GM21367 (cell line): ENCODE results near the gene AXIN1.

Experiments used
- ATAC-seq: cut with Tn5 transposase; IDR thresholded peaks from one replicate; pipeline ENCODE4 v1.9.1; 2021; ENCODE audit not compliant: unreplicated experiment

AXIN1 gene

GRCh38 chr16:303760-304505 is 48.6 kb downstream of the AXIN1 start:
- no peak for ATAC-seq

GRCh38 chr16:301950-302349 is 50.6 kb downstream of the AXIN1 start:
- no peak for ATAC-seq

DNA sequence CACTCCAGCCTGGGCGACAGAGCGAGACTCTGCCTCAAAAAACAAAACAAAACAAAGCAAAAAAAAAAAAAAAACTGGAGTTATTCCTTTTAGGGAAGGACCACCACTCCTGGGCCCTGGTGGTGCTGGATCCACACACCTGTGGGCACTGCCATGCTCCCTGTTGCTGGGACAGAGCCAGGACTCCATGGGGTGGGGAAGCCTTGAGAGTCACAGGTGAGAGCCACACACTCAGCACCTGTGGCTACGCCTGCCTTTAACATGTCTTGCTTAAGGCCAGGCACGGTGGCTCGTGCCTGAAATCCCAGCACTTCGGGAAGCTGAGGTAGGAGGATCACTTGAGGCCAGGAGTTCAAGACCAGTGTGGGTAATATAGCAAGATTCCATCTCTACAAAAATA is 51.3 kb downstream of the AXIN1 start:
- no peak for ATAC-seq

DNA sequence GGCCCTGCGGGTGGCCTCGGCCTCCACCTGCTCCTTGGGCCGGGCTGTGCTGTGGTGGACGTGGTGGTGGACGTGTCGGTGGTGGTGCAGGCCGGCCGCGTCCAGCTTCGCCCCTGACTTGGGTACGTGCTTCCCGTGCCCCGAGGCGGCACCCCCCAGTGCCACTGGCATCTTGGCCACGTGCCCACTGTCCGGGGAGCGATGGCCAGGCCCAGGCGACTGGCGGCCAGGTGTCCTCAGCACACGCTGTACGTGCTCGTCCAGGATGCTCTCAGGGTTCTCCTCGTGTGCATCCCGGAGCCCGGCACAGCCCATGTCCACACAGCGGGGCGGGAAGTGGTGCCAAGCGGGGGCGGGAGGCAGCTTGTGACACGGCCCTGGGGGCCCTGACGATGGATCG is 54.7 kb downstream of the AXIN1 start:
- no peak for ATAC-seq

GRCh38 chr16:296806-297510 is 55.6 kb downstream of the AXIN1 start:
- no peak for ATAC-seq

DNA sequence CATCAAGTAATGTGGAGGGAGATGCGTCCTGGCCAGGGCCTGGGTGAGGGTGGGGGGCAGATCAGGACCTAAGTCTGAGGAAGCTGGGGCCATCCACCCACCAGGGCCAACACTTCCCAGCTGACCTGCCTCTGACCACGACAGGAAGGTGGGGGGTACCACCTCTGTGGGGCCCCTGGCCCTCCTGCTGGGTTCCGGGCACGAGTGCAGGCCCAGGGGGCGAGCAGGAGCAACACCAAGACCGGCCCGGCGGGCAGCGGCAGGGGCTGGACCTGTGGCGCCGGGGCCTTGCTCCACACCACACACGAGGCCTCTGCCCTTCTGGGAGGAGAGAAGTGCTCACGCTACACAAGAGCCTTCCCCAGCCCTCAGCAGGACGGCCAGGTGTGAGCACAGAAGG is 56.2 kb downstream of the AXIN1 start:
- no peak for ATAC-seq

GRCh38 chr16:293043-293775 is 59.3 kb downstream of the AXIN1 start:
- ATAC-seq: no peak

GRCh38 chr16:291539-291938 is 61.0 kb downstream of the AXIN1 start:
- no peak for ATAC-seq

GRCh38 chr16:290681-291405 is 61.7 kb downstream of the AXIN1 start:
- ATAC-seq: no peak

DNA sequence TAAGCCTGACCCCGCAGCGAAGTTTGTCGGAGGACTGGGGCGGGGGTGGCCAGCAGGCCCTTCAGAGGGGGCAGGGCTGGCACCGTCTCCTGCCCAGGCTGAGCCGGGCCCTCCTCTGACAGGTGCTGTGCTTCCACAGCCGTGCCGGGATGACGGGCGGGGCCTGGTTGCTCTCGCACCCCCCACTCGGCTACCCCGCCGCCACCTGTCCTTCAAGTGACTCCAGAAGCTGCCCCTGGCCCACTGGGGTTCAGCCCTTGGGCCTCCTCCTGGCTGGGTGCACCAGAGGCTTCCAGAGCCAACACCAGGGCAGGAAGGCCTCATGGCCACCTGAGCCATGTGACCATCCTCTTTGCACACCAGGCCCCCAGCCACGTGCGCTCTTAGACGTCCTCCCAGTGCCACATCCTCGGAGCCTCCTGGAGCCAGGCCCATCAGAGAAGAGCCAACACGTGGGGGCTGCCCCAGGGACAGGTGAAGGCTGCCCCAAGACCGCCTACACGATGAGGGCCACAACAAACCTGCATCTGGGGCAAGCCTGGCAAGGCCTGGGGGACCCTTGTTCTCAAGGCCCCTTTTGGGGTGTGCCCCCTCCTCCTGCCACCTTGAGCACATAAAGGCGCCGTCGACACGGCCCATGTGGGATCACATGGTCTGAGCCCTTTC is 62.4 kb downstream of the AXIN1 start:
- no peak for ATAC-seq

DNA sequence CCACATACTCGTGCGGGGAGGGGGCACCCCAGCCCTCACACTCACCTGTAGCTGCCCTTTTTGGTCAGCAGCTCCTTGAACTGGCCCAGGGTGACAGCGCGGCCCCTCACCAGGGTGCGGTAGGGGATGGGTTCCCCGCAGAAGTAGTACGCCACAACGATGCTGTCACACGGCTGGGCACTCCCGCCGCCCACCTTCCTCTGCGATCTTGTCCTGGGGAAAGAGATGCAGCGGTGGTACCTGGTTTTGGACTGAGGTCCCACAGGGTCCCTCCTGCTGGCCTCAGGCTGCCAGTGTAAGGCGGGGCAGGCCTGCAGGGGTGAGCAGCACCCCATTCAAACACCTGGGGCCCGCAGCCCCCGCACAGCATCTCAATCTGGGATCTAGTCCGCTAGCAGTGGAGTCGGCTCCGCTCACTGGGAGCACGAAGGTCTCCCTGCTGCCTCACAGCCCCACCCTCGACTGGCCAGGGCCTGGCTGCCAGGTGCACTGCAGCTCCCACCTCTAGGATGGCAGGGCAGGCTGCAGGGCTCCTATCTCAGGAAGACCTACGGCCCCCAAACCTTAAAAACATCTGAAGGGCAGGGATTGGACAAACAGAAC is 63.0 kb downstream of the AXIN1 start:
- ATAC-seq: no peak

DNA sequence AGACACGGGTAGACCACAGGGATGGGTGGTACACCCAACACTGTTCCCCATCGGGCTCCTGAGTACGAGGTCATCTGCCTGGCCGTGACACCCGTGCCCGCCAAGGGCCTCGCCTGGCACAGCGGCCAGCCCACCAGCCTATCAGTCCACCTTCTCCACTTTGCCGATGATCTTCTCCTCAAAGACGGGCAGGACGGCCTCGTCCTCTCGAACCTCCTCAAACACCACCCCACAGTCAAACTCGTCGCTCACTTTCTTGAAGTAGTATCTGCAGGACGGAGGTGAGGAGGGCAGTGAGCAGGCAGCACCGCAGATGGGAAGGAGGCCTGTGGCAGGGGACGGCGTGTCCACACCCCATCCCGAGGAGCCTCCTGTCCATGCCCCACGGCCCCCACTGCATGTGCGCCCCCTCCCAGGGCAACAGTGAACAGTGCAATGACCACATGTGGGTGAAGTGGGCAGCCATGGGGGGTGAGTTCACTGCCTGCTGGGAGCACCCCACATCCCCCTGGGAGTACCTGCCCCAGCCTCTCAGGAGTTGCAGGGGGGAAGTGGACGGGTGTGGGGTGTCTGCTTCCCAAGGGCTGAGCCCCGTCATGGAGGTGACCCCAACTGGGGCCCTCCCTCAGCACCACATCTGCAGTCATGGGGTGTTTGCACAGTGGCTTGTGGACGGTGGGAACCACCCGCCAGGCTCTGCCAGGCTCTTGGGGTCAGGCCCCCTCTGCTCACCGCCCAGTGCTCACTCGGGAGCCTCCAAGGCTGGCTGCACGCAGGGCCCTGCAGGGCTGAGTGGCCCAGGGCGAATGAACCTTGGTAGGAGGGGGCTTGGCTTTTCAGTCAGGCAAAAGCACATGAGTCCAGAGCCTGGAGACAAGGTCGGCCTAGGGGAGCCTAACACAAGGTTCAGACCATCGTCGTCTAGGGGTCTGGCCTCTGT is 64.3 kb downstream of the AXIN1 start:
- no peak for ATAC-seq

DNA sequence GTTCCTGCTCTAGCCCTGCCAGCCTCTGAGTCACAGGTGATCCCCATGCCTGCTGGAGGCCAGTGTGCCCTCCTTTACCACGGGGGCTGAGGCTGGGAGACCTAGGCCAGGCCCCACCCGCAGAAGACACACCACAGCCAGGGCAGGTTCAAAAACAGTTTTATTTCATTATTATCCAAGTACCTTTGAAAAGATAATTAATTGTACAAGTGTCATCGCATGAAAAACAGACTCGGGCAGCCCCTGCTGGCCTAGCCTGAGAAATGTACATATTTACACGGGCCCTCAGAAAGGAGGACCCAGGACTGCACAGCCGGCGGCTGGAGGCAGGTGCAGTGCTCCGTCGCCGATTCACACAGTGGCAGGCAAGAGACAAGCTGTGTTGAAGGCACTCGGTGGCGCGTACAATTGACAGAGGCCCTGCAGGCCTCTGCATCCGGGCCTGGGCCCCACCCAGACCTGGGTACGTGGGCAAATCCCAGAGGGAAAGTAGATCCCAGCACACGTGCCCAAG is 65.2 kb downstream of the AXIN1 start:
- ATAC-seq: no peak

GRCh38 chr16:286491-287297 is 65.8 kb downstream of the AXIN1 start:
- ATAC-seq: no peak

DNA sequence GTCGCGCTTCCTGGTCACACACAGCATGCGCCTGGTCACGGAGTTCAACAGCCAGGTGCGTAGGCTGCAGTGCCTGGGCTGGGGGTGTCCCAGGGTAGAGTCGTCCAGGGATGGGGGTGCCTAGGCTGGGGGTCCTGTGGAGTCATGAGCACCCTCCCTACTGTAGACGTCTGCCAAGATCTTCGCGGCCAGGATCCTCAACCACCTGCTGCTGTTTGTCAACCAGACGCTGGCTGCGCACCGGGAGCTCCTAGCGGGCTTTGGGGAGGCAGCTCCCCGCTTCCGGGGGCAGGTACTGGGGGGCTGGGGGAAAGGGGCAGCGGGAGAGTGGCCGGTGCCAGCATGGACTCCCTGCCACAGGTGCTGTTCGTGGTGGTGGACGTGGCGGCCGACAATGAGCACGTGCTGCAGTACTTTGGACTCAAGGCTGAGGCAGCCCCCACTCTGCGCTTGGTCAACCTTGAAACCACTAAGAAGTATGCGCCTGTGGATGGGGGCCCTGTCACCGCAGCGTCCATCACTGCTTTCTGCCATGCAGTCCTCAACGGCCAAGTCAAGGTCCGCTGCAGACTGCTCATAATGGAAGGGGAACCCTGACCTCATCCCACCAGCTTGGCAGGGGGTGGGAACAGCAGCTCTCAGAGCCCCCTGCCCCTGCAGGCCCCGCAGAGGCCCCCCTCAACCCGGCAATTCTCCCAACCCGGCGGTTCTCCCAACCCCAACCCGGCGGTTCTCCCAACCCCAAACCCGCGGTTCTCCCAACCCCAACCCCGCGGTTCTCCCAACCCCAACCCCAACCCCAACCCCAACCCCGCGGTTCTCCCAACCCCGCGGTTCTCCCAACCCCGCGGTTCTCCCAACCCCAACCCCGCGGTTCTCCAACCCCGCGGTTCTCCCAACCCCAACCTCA is 67.1 kb downstream of the AXIN1 start:
- no peak for ATAC-seq

DNA sequence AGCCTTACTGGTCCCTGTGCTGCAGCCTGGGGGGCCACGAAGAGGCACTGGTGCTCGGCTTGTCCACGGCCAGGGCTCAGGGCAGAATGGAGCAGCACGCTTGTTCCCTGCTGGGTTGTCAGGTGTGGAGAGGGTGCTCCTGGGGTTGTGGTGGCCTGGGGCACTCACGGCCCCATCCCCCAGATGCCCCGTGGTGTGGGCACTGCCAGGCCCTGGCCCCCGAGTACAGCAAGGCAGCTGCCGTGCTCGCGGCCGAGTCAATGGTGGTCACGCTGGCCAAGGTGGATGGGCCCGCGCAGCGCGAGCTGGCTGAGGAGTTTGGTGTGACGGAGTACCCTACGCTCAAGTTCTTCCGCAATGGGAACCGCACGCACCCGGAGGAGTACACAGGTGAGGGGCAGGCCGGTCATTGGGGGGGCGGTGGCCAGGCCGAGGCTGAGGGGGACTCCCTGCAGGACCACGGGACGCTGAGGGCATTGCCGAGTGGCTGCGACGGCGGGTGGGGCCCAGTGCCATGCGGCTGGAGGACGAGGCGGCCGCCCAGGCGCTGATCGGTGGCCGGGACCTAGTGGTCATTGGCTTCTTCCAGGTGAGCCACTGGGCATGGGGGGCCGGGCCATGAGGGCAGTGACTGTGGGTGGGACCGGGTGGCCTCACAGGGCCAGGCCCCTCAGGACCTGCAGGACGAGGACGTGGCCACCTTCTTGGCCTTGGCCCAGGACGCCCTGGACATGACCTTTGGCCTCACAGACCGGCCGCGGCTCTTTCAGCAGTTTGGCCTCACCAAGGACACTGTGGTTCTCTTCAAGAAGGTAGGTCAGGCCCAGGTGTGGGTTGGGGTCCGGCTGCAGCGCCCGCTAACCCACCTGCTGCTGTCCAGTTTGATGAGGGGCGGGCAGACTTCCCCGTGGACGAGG is 68.1 kb downstream of the AXIN1 start:
- ATAC-seq: no peak
